DOHH2 (cell line): ENCODE data around the gene PAGE2B.

Source experiments
- CTCF ChIP-seq: fragments of 200-600 bp; sonication (generic); IDR thresholded peaks from one replicate; pipeline ENCODE4 v1.5.1; 2014; ENCODE audit warnings: antibody characterized with exemption, mild to moderate bottlenecking, low read depth, low read length; ENCODE audit not compliant: poor library complexity, severe bottlenecking
- EZH2phosphoT487 ChIP-seq: fragments of 200-600 bp; sonication (generic); IDR thresholded peaks from 2 replicates; pipeline ENCODE4 v1.6.1; 2017; ENCODE audit warnings: borderline replicate concordance, mild to moderate bottlenecking, antibody characterized with exemption, low read length, moderate library complexity, mixed read lengths

- no peak for TF ChIP-seq CTCF
- TF ChIP-seq EZH2phosphoT487: no peak
These were observed 44.4 kb downstream of the PAGE2B start for GRCh38 chrX:55119271-55119670.
